Measurements from ENCODE around the gene ACCS. TPM values are rescaled to one million over a fixed set of nuclear protein-coding genes. Genes with fewer than 3 reads are reported as not detected.

The ACCS gene
- total and polyA plus RNA-seq, 2 donors (not counting 3 experiments of a cell fraction or from before 2014, with no cell fraction given), result 8.6 to 22.7 TPM

DNA sequence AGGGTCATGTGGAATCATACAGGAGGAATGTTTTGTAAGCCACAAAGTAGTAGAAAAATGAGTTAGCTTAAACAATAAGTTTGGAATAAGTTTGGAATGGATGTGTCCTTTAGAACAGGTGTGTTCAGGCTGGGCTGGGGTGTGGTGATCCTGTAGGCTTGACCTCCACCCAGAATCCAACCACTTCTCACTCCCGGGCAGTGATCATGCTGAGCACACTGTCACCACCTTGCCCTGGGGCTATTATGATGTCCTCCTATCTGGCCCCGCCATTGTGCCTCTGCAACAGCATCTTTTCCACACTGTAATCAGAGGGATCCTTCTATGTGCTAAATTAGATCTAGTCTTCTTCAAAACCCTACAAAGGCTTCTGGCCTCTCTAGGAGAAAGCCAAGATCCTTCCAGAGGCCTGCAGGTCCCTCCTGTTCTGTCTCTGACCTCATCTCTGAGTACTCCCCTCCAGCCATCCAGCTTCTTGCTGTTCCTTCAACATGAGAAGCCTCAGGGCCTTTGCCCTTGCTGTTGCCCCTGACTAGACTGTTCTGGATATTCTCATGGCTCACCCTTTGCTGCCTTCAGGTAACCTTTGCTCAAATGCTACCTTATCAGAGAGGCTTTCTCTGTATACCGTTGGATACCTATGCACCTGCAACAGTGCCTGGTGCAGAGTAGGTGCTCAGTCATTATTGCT, 37.1 kb upstream of the ACCS start:
- CTCF ChIA-PET, result interaction anchor here (1.2 to 1.6 kb wide), 2 partner anchors 18 to 139 kb away, joined by 3 read pairs; no protein-coding TSS in a partner anchor
- Histone ChIP-seq H3K27me3 (ENCODE audit: control insufficient read depth in 2 of 2, insufficient read depth in 2 of 2, low read length in 2 of 2) (peaks cover 2 to 14% of the 10 kb centered on the region in 2 experiments), H3K36me3 (ENCODE audit: control insufficient read depth in 2 of 2, extremely low read depth in 1 of 2, insufficient read depth in 2 of 2, low read length in 2 of 2) (no peaks in the 10 kb centered on the region), H3K9me3 (replicated peaks; ENCODE audit: control insufficient read depth, insufficient read depth, low read length) (no peaks in the 10 kb centered on the region), H3K9ac (replicated peaks; ENCODE audit: extremely low read depth, insufficient read depth, low read length) (no peak overlapping the region), H4K20me1 (replicated peaks; ENCODE audit: control insufficient read depth, extremely low read depth, insufficient read depth, low read length) (no peaks in the 10 kb centered on the region), H3K79me2 (ENCODE audit: control insufficient read depth, insufficient read depth, low read length) (no peaks in the 10 kb centered on the region), H3K27ac (ENCODE audit: insufficient read depth, low read depth, low read length) (no peak overlapping the region), H3K4me3 (replicated peaks in 1 of 3; ENCODE audit: insufficient read depth in 1 of 3, low read depth in 1 of 3, low read length in 3 of 3) (no peak overlapping the region), H3K4me1 (ENCODE audit: control insufficient read depth, extremely low read depth, insufficient read depth, low read length) (no peaks in the 10 kb centered on the region), H2AFZ (ENCODE audit: low read depth, low read length) (no peak overlapping the region), H3K9me1 (replicated peaks; ENCODE audit: control insufficient read depth, extremely low read depth, insufficient read depth, low read length) (no peaks in the 10 kb centered on the region), H3K4me2 (ENCODE audit: insufficient read depth, low read length) (no peak overlapping the region)
- dilution Hi-C loops (cut with MboI; ENCODE audit: extremely low pct_ligation_motif_present, low sequenced_read_pairs) (no loop called here), intact Hi-C loops (cut with micrococcal nuclease) (no loop called here)
- no peak for DNase-seq (ENCODE audit: low read depth, low spot score)
- no peak for FAIRE-seq
- POLR2A ChIA-PET, result no interaction called here
- TF ChIP-seq, protein P1, sequence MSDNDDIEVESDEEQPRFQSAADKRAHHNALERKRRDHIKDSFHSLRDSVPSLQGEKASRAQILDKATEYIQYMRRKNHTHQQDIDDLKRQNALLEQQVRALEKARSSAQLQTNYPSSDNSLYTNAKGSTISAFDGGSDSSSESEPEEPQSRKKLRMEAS (IDR thresholded peaks at IDR 0.05; ENCODE audit: insufficient read depth, insufficient read length), result no peak
- TF ChIP-seq, protein P2, sequence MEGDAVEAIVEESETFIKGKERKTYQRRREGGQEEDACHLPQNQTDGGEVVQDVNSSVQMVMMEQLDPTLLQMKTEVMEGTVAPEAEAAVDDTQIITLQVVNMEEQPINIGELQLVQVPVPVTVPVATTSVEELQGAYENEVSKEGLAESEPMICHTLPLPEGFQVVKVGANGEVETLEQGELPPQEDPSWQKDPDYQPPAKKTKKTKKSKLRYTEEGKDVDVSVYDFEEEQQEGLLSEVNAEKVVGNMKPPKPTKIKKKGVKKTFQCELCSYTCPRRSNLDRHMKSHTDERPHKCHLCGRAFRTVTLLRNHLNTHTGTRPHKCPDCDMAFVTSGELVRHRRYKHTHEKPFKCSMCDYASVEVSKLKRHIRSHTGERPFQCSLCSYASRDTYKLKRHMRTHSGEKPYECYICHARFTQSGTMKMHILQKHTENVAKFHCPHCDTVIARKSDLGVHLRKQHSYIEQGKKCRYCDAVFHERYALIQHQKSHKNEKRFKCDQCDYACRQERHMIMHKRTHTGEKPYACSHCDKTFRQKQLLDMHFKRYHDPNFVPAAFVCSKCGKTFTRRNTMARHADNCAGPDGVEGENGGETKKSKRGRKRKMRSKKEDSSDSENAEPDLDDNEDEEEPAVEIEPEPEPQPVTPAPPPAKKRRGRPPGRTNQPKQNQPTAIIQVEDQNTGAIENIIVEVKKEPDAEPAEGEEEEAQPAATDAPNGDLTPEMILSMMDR (IDR thresholded peaks at IDR 0.05; ENCODE audit: extremely low read depth in 1 of 2, insufficient read depth in 1 of 2, low read depth in 1 of 2, low read length in 2 of 2), result no peak
- TF ChIP-seq MYC (IDR thresholded peaks at IDR 0.05; ENCODE audit: low read depth, low read length), result no peak
- no peak for TF ChIP-seq FOS (IDR thresholded peaks at IDR 0.05; ENCODE audit: borderline replicate concordance, insufficient read depth, low read length)
- no peak for TF ChIP-seq POLR2A (IDR thresholded peaks at IDR 0.05; ENCODE audit: low read depth, low read length)
- no peak for TF ChIP-seq POLR2AphosphoS5 (IDR thresholded peaks at IDR 0.05; ENCODE audit: insufficient read depth, low read depth, low read length)
- TF ChIP-seq EZH2 (IDR thresholded peaks at IDR 0.05; ENCODE audit: borderline replicate concordance, low read depth, low read length, severe bottlenecking), result no peak
- BruUV-seq (replicated peaks), result no TSS peak
